ENCODE measurements around the gene ABHD2.

GRCh38 chr15:89186803-89187202, 98.5 kb downstream of the ABHD2 start:
- no peak for TF ChIP-seq REST (IDR thresholded peaks at IDR 0.05; ENCODE audit: insufficient read depth in 1 of 2, low read depth in 2 of 2, low read length in 2 of 2)
- no peak for TF ChIP-seq SIN3A (IDR thresholded peaks at IDR 0.05; ENCODE audit: borderline replicate concordance, insufficient read depth, low read length)
